Natural killer cell (primary cell): ENCODE results near the gene SMIM11. TPM values are rescaled to one million over a fixed set of nuclear protein-coding genes. Genes with fewer than 3 reads are reported as not detected.

Source experiments
- ATAC-seq, 3 donors: fragments of 150-1000 bp in 2 of 3; fragments of 200-7000 bp in 1 of 3; cut with Tn5 transposase; 1 replicate in 1 of 3; 2 replicates in 2 of 3; pipeline ENCODE4 v1.10.0; 2021; ENCODE audit warnings: mild to moderate bottlenecking in 2 of 3, moderate library complexity in 2 of 3
- DNase-seq, 2 donors: peaks; one replicate each; pipeline versions ENCODE4 v3.0.0 to v3.0.0-alpha.2; 2013 to 2021; ENCODE audit warnings: mixed read lengths in 1 of 2
- H3K27ac ChIP-seq: one replicate; pipeline ENCODE4 v1.5.1; 2013; ENCODE audit warnings: mild to moderate bottlenecking, low read length
- H3K27me3 ChIP-seq: one replicate; pipeline ENCODE4 v1.6.1; 2013; ENCODE audit warnings: low read length; ENCODE audit not compliant: control insufficient read depth, insufficient read depth
- H3K36me3 ChIP-seq: one replicate; pipeline ENCODE4 v1.6.1; 2013; ENCODE audit warnings: low read length; ENCODE audit not compliant: control insufficient read depth, insufficient read depth
- H3K4me1 ChIP-seq: one replicate; pipeline ENCODE4 v1.6.1; 2013; ENCODE audit warnings: low read length; ENCODE audit not compliant: control insufficient read depth, insufficient read depth
- H3K4me3 ChIP-seq: one replicate; pipeline ENCODE4 v1.5.1; 2013; ENCODE audit warnings: low read length
- H3K9me3 ChIP-seq: one replicate; pipeline ENCODE4 v1.6.1; 2013; ENCODE audit warnings: low read length; ENCODE audit not compliant: control insufficient read depth, insufficient read depth
- H3K27ac Mint-ChIP-seq, 2 donors: one replicate each; pipeline ENCODE4 v1.8.0; 2022; ENCODE audit warnings: mild to moderate bottlenecking in 2 of 2, mixed read lengths in 2 of 2, moderate library complexity in 1 of 2
- H3K27me3 Mint-ChIP-seq, 2 donors: one replicate each; pipeline ENCODE4 v1.8.0; 2022; ENCODE audit warnings: low read depth in 2 of 2, mixed read lengths in 2 of 2
- H3K36me3 Mint-ChIP-seq: one replicate; pipeline ENCODE4 v1.8.0; 2022; ENCODE audit warnings: mixed read lengths
- H3K4me1 Mint-ChIP-seq, 2 donors: one replicate each; pipeline ENCODE4 v1.8.0; 2022; ENCODE audit warnings: mixed read lengths in 2 of 2
- H3K4me3 Mint-ChIP-seq: one replicate; pipeline ENCODE4 v1.8.0; 2022; ENCODE audit warnings: mild to moderate bottlenecking, moderate library complexity, mixed read lengths
- H3K9me3 Mint-ChIP-seq, 2 donors: one replicate each; pipeline ENCODE4 v1.8.0; 2022; ENCODE audit warnings: mixed read lengths in 2 of 2
- WGBS: methylation state at CpG from one replicate; pipeline ENCODE4 v1.1.7; 2013; ENCODE audit warnings: missing lambda C conversion rate; ENCODE audit not compliant: insufficient coverage; 5-methylcytosine and 5-hydroxymethylcytosine counted together
- intact Hi-C: fragments of 100-400 bp; cut with micrococcal nuclease; formaldehyde crosslinking; loops from one replicate; pipeline ENCODE4 v1.14.2; 2022
- total RNA-seq, 4 donors: library from RNA; stranded (reverse); fragments of 120-200 nt in 1 of 4; gene quantifications; one replicate each; pipeline versions ENCODE4 v1.2.3 to v1.2.4, GENCODE V29; 2013 to 2022
- TF ChIP-seq, protein P1 (sequence below): fragments of 200-600 bp; IDR thresholded peaks from one replicate; pipeline ENCODE4 v1.8.0; 2022; ENCODE audit warnings: antibody characterized with exemption

The SMIM11 gene
- total RNA-seq, 3 donors from 2014 or later (not counting 1 experiment from before 2014, with no cell fraction given), result 1.0 to 16.3 (median 1.5) TPM

DNA sequence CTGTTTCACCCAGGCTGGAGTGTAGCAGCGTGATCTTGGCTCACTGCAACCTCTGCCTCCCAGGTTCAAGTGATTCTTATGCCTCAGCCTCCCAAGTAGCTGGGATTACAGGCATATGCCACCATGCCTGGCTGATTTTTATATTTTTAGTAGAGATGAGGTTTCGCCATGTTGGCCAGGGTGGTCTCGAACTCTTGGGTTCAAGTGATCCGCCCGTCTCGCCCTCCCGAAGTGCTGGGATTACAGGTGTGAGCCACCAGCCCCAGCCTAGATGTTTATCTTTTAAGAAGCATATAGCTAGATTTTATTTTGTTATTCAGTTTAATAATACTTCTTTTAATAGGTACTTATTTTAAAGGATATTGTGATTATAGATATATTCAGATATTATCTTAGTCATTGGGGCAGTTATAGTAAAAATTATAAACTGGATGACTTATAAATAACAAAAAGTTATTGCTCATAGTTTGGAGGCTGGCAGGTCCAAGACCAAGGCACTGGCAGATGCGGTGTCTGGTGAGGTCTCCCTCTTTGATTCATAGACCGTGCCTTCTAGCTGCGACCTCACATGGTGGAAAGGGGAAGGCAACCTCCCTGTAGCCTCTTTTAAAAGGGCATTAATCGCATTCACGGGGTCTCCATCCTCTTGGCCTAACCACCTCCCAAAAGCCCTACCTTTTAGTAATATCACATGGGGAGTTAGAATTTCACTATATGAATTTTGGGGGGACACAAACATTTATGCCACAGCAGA, 14.6 kb upstream of the SMIM11 start:
- no peaks in the 10 kb centered on the region for H3K9me3 Mint-ChIP-seq

GRCh38 chr21:34362136-34362444, 13.2 kb upstream of the SMIM11 start:
- H3K4me3 Mint-ChIP-seq, result no peak overlapping the region
- H3K27ac Mint-ChIP-seq, result no peak overlapping the region
- Histone ChIP-seq H3K27me3 (peaks cover 7% of the 10 kb centered on the region), H3K4me3 (no peak overlapping the region), H3K36me3 (no peaks in the 10 kb centered on the region), H3K4me1 (no peaks in the 10 kb centered on the region), H3K9me3 (no peaks in the 10 kb centered on the region), H3K27ac (no peak overlapping the region)
- H3K27me3 Mint-ChIP-seq, result peaks cover 7 to 15% of the 10 kb centered on the region in 2 donors
- DNase-seq (no peak), ATAC-seq (peak in 1 of 3 donors; percentile 7)
- TF ChIP-seq, protein P1, sequence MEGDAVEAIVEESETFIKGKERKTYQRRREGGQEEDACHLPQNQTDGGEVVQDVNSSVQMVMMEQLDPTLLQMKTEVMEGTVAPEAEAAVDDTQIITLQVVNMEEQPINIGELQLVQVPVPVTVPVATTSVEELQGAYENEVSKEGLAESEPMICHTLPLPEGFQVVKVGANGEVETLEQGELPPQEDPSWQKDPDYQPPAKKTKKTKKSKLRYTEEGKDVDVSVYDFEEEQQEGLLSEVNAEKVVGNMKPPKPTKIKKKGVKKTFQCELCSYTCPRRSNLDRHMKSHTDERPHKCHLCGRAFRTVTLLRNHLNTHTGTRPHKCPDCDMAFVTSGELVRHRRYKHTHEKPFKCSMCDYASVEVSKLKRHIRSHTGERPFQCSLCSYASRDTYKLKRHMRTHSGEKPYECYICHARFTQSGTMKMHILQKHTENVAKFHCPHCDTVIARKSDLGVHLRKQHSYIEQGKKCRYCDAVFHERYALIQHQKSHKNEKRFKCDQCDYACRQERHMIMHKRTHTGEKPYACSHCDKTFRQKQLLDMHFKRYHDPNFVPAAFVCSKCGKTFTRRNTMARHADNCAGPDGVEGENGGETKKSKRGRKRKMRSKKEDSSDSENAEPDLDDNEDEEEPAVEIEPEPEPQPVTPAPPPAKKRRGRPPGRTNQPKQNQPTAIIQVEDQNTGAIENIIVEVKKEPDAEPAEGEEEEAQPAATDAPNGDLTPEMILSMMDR, result peak; percentile 71
- intact Hi-C loops, result loop anchor here (1.0 kb wide), 1 partner anchor 268 kb away; no protein-coding TSS in a partner anchor
- H3K4me1 Mint-ChIP-seq, result peaks cover 6 to 7% of the 10 kb centered on the region in 2 donors
- 15% methylated on average over 2 of the region's 3 CpGs for WGBS
- H3K9me3 Mint-ChIP-seq, result no peaks in the 10 kb centered on the region
- no peaks in the 10 kb centered on the region for H3K36me3 Mint-ChIP-seq

More for the DNA sequence above, 14.6 kb upstream of the SMIM11 start:
- ATAC-seq (no peak), DNase-seq (no peak)
- Mint-ChIP-seq H3K4me3 (no peak overlapping the region), H3K27ac (no peak overlapping the region), H3K27me3 (peaks cover 16 to 29% of the 10 kb centered on the region in 2 donors), H3K36me3 (no peaks in the 10 kb centered on the region), H3K4me1 (peaks cover 6 to 7% of the 10 kb centered on the region in 2 donors)
- 82% methylated on average over 6 of the region's 12 CpGs for WGBS
- H3K4me3 ChIP-seq, result no peak overlapping the region
- H3K9me3 ChIP-seq, result no peaks in the 10 kb centered on the region
- TF ChIP-seq, protein P1, result no peak
- H3K27ac ChIP-seq, result no peak overlapping the region
- no peaks in the 10 kb centered on the region for H3K4me1 ChIP-seq
- intact Hi-C loops, result no loop called here
- peaks cover 7% of the 10 kb centered on the region for H3K27me3 ChIP-seq
- no peaks in the 10 kb centered on the region for H3K36me3 ChIP-seq

GRCh38 chr21:34362670-34363069, 12.6 kb upstream of the SMIM11 start:
- intact Hi-C loops, result loop anchor here (1.0 kb wide), 1 partner anchor 268 kb away; no protein-coding TSS in a partner anchor
- H3K36me3 Mint-ChIP-seq, result no peaks in the 10 kb centered on the region
- Histone ChIP-seq H3K9me3 (no peaks in the 10 kb centered on the region), H3K27me3 (peaks cover 7% of the 10 kb centered on the region), H3K4me1 (no peaks in the 10 kb centered on the region), H3K4me3 (no peak overlapping the region), H3K36me3 (no peaks in the 10 kb centered on the region), H3K27ac (no peak overlapping the region)
- H3K27me3 Mint-ChIP-seq, result peaks cover 7 to 9% of the 10 kb centered on the region in 2 donors
- H3K4me3 Mint-ChIP-seq, result no peak overlapping the region
- no peaks in the 10 kb centered on the region for H3K9me3 Mint-ChIP-seq
- WGBS, result 100% methylated on average over 3 of the region's 3 CpGs
- peaks cover 6 to 7% of the 10 kb centered on the region in 2 donors for H3K4me1 Mint-ChIP-seq
- DNase-seq (no peak), ATAC-seq (no peak)
- TF ChIP-seq, protein P1, result no peak
- no peak overlapping the region for H3K27ac Mint-ChIP-seq

GRCh38 chr21:34363733-34364132, 11.6 kb upstream of the SMIM11 start, which contains the start of gene KCNE2:
Gene KCNE2, plus strand, starts transcription at chr21:34364006. Its CDS starts 6,473 bp downstream, at chr21:34370479.
- WGBS, result 95% methylated on average over 3 of the region's 3 CpGs
- intact Hi-C loops, result no loop called here
- TF ChIP-seq, protein P1, result no peak

More at GRCh38 chr21:34363733-34364132, 11.6 kb upstream of the SMIM11 start, which contains the start of gene KCNE2:
- Histone ChIP-seq H3K9me3 (no peaks in the 10 kb centered on the region), H3K4me1 (no peaks in the 10 kb centered on the region), H3K27ac (no peak within 1 kb of the TSS), H3K36me3 (no peaks in the 10 kb centered on the region), H3K4me3 (no peak within 1 kb of the TSS), H3K27me3 (peaks cover 7% of the 10 kb centered on the region)
- Mint-ChIP-seq H3K27me3 (peaks cover 8% of the 10 kb centered on the region in 2 donors), H3K4me3 (no peak within 1 kb of the TSS), H3K36me3 (no peaks in the 10 kb centered on the region), H3K9me3 (no peaks in the 10 kb centered on the region), H3K27ac (no peak within 1 kb of the TSS), H3K4me1 (peaks cover 6 to 7% of the 10 kb centered on the region in 2 donors)
- DNase-seq, result no peak
- ATAC-seq, result no peak
